Testis (tissue), 2 donors: Measurements from ENCODE around the gene SH3BP2.

ENCODE experiments used
- POLR2A ChIP-seq: fragments of 450-650 bp; IDR thresholded peaks from one replicate; pipeline ENCODE4 v1.6.1; 2017; ENCODE audit warnings: antibody characterized with exemption, mild to moderate bottlenecking, moderate library complexity
- TF ChIP-seq, protein P1 (sequence below), 3 experiments: fragments of 450-650 bp in 2 of 3; fragments of 200-600 bp in 1 of 3; sonication (generic) in 1 of 3; IDR thresholded peaks; one replicate each; pipeline ENCODE4 v1.5.1; 2016 to 2019; ENCODE audit warnings: antibody characterized with exemption in 3 of 3, mild to moderate bottlenecking in 2 of 3, moderate library complexity in 1 of 3

DNA sequence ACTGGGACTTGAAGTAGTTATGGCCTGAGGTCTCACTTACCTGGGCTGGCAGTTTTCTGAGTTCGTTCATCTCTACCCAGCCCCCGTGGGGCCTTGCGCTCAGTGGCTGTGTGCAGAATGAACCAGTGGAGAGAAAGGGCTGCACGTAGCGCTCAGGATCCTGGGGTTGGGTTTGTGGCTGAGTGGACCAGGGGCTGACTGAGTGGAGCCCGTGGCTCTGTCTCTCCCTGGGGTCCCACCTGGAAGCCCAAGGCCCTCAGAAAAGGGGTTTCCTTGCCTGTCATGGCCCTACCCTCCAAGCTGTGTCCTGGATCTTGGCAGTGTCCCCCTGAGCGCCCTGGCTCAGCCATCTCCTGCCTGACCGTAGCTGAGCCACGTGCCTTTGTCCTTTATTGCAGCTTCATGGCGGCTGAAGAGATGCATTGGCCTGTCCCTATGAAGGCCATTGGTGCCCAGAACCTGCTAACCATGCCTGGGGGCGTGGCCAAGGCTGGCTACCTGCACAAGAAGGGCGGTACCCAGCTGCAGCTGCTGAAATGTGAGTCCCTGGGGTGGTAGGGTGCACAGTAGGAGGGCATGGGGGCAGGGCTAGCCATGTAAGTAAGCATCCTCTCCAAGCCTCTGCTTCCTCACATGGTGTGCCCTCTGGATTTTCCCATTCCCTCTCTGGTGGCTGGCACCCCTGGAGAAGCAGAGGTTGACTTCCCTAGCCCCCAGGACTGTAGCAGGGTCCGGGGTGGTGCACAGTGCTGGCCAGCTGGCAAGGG is 27.5 kb downstream of the SH3BP2 start:
- TF ChIP-seq POLR2A, result no peak
- TF ChIP-seq, protein P1, sequence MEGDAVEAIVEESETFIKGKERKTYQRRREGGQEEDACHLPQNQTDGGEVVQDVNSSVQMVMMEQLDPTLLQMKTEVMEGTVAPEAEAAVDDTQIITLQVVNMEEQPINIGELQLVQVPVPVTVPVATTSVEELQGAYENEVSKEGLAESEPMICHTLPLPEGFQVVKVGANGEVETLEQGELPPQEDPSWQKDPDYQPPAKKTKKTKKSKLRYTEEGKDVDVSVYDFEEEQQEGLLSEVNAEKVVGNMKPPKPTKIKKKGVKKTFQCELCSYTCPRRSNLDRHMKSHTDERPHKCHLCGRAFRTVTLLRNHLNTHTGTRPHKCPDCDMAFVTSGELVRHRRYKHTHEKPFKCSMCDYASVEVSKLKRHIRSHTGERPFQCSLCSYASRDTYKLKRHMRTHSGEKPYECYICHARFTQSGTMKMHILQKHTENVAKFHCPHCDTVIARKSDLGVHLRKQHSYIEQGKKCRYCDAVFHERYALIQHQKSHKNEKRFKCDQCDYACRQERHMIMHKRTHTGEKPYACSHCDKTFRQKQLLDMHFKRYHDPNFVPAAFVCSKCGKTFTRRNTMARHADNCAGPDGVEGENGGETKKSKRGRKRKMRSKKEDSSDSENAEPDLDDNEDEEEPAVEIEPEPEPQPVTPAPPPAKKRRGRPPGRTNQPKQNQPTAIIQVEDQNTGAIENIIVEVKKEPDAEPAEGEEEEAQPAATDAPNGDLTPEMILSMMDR (IDR thresholded peaks at IDR 0.05), result no peak
